GM12891 (cell line): ENCODE data around the gene RTL5.

Source experiments
- DNase-seq: peaks from one replicate; pipeline ENCODE4 v3.0.0; 2011; ENCODE audit warnings: low spot score; ENCODE audit not compliant: insufficient read length
- FAIRE-seq: peaks from 2 replicates; lab custom pipeline; 2011; peaks lifted over from hg19 to GRCh38; lab: Jason Lieb, UNC
- PAX5 ChIP-seq: IDR thresholded peaks from 2 replicates; pipeline ENCODE4 v1.6.1; 2011; ENCODE audit warnings: low read length, moderate library complexity, mild to moderate bottlenecking; ENCODE audit not compliant: insufficient read depth, severe bottlenecking
- POLR2A ChIP-seq: IDR thresholded peaks from 2 replicates; pipeline ENCODE4 v1.6.1; 2011; ENCODE audit warnings: low read depth, low read length, control low read depth
- POLR2AphosphoS5 ChIP-seq: IDR thresholded peaks from 2 replicates; pipeline ENCODE4 v1.6.1; 2011; ENCODE audit warnings: low read depth, low read length, control low read depth
- POU2F2 ChIP-seq: IDR thresholded peaks from 2 replicates; pipeline ENCODE4 v1.6.1; 2011; ENCODE audit warnings: low read depth, mild to moderate bottlenecking, control low read depth, low read length, moderate library complexity
- SPI1 ChIP-seq: IDR thresholded peaks from 2 replicates; pipeline ENCODE4 v1.6.1; 2011; ENCODE audit warnings: low read depth, low read length, control low read depth
- TAF1 ChIP-seq: IDR thresholded peaks from 2 replicates; pipeline ENCODE4 v1.6.1; 2011; ENCODE audit warnings: low read depth, low read length, control low read depth

The RTL5 gene

DNA sequence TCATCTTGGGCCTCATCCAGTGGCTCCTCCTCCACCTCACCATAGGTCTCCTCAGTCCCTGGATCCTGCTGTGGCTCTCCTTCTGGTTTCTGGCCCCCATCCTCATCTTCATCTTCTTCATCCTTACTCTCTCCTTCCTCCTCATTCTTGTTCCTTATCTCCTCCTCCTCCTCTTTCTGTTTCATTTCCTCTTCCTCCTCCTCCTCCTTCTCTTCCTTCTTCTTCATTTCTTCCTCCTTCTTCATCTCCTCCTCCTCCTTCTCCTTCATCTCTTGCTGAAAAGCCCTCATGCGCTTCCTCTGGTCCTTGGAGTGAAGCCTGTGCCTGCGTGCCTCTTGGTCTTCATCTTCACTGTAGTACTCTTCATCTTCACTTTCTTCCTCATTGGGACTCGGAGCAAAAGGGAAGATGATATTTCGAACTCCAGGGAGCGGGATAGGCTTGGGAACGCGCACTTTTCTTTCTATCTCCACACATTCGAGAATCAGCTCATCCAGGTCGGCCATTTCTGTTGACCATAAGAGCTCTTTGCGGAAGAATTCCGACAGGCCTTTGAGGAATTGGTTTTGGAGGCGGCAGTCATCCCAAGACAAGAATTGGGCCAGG, 1.5 kb downstream of the RTL5 start:
- FAIRE-seq (peak; percentile 76), DNase-seq (no peak)
- no peak for TF ChIP-seq PAX5
- no peak for TF ChIP-seq SPI1
- TF ChIP-seq TAF1, result no peak
- no peak for TF ChIP-seq POLR2A
- no peak for TF ChIP-seq POLR2AphosphoS5
- TF ChIP-seq POU2F2, result no peak

DNA sequence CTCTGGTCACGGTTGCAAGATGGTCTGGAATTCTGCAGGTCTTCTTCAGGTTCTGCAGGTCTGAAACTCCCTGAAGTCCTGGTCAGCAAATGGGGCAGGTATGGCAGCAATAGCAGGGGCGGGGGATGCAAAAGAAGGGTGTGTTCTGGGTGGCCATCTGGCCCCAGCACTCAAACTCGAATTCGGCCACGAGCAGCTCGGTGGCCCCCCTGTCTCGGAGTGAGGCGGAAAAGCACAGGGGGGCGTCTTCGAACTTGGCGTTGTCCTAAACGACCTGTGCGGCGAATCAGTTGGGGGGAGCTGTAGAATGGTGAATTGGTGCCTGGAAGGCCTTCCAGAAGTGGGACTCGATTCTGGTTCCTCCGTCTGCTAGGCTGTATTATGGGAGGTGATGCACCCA, 2.1 kb downstream of the RTL5 start:
- DNase-seq, result no peak
- no peak for TF ChIP-seq POU2F2
- TF ChIP-seq TAF1, result no peak
- TF ChIP-seq POLR2AphosphoS5, result no peak
- TF ChIP-seq POLR2A, result no peak
- TF ChIP-seq PAX5, result no peak
- no peak for TF ChIP-seq SPI1
- FAIRE-seq, result no peak

DNA sequence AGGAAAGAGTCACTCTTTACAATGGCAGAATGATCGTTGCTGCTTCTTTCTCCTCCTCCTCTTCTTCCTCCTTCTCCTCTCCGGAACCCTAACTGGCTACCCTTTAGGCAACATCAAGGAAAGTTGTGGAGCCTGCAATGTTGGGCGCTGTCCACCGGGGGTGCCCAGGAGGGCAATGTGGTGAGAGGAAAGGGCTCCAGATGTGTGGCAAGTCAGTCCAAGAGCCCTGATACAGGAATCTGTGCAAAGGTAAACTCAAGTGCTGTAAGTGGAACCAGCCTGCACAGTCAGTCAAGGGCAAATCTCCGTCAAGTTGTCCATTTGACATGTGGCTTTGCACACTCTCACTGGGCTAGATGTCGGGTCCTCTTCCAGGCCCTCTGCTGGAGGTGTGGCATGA, 2.8 kb downstream of the RTL5 start:
- DNase-seq (no peak), FAIRE-seq (peak; percentile 83)
- TF ChIP-seq POLR2AphosphoS5 (no peak), POLR2A (no peak), POU2F2 (no peak), SPI1 (no peak)

DNA sequence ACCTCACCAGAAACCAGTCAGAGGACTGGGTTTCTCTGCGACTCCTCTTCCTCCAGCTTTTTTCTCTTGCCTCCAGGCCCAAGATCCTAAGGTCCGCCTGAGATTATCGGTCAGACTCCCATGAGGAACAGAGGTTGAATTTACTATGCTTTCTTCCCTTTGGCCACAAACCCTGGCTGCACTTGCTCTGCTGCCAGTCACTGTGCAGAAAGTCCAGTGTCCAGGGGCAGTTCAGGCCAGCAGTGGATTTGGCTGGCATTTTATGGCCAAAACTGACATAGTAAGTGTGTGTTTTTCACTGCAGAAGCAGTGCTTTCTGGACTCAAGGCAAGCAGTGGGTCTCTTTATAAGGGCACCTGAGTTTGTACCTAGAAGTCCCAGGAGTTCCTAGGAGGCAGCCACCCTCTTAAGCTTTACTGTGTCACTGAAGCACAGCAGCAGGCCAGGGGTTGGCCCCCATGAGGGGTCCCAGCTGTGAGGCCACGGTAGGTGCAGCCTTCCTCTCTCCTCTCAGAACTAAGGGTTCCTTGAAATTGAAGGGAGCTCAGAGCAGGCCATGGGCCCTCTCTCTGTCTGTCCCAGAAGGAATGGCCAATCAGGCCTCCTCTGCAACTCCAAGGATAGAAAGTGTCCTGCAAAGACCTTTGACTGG, 3.4 kb downstream of the RTL5 start:
- FAIRE-seq (no peak), DNase-seq (no peak)
- no peak for TF ChIP-seq POLR2A
- TF ChIP-seq TAF1, result no peak
- no peak for TF ChIP-seq POLR2AphosphoS5
- TF ChIP-seq PAX5, result no peak
- TF ChIP-seq SPI1, result no peak
- no peak for TF ChIP-seq POU2F2

DNA sequence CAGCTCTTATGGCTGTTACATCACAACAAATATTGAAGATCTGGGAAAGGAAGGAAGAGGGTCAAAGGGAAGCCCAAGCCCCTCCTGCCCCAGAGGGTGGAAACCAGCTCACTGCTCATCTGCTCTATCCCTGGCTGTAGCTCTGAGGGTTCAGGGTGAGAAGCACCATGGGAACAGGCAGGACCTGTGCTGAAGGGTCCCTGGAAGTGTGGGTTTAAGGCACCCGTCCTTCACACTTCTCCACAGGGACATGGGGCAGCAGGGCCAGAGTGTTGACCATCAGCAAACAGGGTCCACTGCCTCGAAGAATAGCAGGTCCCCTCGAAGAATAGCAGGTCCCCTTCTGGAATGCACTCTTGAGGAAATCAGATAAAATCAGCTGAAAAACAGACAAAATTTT, 4.4 kb downstream of the RTL5 start:
- DNase-seq (no peak), FAIRE-seq (no peak)
- TF ChIP-seq POLR2AphosphoS5, result no peak
- TF ChIP-seq PAX5, result no peak
- no peak for TF ChIP-seq TAF1
- no peak for TF ChIP-seq SPI1

DNA sequence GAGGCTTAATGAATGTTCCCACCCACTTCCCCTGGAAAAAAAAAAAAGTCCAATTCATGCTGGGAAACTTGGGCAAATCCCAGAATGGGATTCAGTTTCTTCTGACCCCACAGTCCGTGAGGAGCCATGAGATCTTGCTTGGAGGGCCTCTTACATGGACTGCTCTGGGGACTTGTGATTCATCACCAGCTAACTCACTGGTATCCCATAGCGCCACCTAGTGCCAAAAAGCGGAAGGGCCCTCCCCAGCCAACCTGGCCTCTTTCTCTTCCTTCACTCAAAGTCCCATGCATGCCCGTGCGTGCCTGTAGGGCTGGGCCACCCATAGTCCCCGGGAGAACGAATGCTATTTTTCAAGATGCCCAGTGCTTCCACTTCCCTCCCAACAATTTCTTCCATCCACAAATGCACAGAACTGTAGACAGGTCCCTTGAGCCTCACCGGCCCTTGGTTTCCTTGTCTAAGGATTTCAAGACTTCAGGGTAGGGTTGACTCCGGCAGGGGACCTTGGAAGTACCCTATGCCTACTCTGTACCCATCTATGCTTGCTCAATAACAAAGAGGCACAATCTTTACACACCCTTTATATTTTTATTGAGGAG, 5.1 kb downstream of the RTL5 start:
- no peak for TF ChIP-seq POLR2AphosphoS5
- no peak for TF ChIP-seq POLR2A
- 0 out of 2 replicates have a peak, but pooled peaks have one; percentile 24 for TF ChIP-seq SPI1

DNA sequence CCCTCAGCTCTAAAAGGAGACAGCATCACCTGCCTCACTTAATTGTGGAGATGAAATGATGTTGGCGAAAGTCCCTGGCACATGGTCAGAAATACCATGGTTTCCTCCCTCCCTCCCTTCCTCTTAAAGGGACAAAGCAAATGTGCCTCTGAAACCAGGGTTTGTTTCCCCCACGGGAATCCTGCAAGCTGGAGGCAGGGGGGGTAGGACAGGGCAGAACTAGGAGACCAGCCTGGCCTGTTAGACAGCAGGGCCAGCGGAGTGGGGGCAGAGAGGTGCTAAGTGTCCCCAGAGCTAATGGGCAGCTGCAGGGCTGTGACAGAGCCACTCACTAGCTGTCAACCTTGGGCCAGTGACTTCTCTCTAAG, 5.7 kb downstream of the RTL5 start:
- no peak for DNase-seq
- no peak for FAIRE-seq
- TF ChIP-seq PAX5 (no peak), POLR2AphosphoS5 (no peak), POU2F2 (no peak), SPI1 (no peak), POLR2A (no peak), TAF1 (no peak)

More for the DNA sequence above, 5.1 kb downstream of the RTL5 start:
- peak; percentile 23 for FAIRE-seq
- DNase-seq, result peak; percentile 30

DNA sequence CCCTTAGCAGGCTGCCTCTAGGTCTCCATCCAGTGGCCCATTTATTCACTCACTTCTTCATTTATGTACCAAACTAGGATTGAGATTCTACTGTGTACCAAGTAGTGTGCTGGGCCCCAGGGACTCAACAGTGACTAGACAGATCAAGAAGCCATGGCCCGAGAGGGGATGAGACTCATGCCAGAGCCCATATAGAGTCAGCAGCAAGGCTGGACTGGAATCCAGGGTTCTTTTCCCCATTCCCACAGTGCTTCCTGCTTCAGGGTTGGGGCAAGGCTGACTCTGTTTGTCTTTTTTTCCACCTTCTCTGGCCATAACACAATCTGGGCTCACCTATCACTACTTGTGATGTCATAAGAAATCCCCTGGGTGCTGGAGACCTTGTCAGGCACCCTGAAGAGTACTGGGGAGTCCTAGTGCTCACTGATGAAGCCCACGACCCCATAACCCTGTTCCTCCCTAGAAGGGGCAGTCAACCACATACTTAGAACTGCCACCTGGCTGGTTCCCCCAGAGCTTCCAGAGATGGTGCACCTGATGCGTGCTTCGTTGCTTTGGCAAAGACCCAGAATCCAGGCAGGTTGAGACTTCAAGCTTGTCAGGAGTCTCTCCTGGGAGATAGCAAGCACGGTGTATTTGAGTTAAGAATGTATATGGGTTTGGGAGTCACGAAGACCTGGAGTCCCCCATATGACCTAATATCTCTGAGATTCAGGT, 6.2 kb downstream of the RTL5 start:
- no peak for TF ChIP-seq TAF1
- TF ChIP-seq POLR2AphosphoS5, result no peak
- TF ChIP-seq SPI1, result no peak
- no peak for TF ChIP-seq POU2F2
- TF ChIP-seq PAX5, result no peak
- TF ChIP-seq POLR2A, result no peak
- DNase-seq (no peak), FAIRE-seq (no peak)

DNA sequence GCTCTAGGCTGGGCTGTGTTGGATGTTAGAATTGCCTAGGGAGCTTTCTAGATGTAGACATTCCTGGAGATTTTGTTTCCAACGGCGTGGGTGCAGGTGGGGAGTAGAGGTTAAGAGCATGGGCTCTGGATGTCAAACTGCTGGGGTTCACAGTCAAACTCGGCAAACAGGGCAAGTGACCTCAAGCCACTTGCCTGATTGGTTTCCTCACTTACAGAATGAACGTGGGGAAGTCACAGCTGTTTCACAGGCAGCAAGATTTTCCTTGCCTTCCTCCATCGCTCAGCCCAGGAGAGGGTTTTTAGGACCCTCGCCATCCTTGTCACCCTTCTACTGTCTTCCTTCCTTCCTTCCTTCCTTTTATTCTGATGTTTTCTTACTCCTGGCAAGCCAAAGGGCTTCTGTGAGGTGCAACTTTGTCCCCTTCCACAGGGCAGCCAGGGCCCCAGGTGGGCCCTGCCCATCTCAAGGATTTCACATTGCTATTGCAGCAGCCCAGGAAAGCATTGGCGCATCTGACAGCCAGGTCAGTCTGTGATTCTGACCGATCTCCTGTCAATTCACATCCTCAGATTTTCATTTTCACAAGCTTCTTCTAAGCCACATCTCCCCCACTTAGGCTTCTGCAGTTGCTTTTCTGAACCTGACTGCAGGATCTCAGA, 7.0 kb downstream of the RTL5 start:
- DNase-seq (no peak), FAIRE-seq (no peak)
- TF ChIP-seq SPI1, result no peak
- no peak for TF ChIP-seq PAX5
- TF ChIP-seq TAF1, result no peak
- no peak for TF ChIP-seq POLR2AphosphoS5
- TF ChIP-seq POLR2A, result no peak
- TF ChIP-seq POU2F2, result no peak

DNA sequence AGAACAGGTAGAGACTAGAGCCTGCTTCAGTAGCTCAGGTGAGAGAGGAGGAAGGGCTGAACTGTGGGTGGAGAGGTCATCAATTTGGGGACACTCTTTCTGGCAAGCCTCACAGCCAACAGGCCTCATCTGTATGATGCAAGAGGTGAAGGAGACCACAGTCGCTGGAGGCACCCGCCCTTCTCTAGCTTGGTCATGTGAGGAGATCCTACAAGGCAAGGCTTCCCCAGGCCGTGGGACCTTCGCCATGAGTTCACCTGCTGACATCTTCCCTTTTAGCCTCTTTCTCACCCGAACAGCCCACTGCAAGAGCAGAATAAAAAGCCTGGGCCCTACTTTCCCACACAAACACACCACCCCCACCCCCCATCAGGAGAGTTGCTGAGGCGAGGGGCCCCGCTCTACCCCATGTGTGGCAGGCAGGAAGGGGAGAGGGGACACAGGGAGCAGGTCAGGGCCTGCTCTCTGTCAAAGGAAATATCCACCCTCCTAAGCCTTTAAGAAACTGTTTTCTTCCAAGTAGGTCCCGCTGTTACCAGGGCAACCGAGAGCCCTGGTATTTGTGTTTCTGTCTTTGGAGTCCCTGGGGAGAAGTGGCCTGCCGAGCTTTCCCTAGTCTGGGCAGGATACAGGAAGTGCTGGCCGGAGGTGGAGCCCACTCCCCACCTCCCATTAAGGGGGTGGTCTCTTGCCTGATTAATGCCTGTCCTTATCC, 8.1 kb downstream of the RTL5 start:
- DNase-seq (no peak), FAIRE-seq (no peak)
- no peak for TF ChIP-seq SPI1
- TF ChIP-seq POU2F2, result no peak
- no peak for TF ChIP-seq TAF1
- TF ChIP-seq POLR2AphosphoS5, result no peak
- TF ChIP-seq POLR2A, result no peak
- TF ChIP-seq PAX5, result no peak
